NCI-H345 (cell line): ENCODE results near the gene TPRA1.
"Not testable (repeated sequence)": the region's sequence is repeated elsewhere in the genome, so short reads cannot be mapped to it uniquely, and the experiment has no call there.

Experiments used
- DNase-seq: peaks from one replicate; lab custom pipeline; 2025; lab: John Stamatoyannopoulos, UW

Gene TPRA1

DNA sequence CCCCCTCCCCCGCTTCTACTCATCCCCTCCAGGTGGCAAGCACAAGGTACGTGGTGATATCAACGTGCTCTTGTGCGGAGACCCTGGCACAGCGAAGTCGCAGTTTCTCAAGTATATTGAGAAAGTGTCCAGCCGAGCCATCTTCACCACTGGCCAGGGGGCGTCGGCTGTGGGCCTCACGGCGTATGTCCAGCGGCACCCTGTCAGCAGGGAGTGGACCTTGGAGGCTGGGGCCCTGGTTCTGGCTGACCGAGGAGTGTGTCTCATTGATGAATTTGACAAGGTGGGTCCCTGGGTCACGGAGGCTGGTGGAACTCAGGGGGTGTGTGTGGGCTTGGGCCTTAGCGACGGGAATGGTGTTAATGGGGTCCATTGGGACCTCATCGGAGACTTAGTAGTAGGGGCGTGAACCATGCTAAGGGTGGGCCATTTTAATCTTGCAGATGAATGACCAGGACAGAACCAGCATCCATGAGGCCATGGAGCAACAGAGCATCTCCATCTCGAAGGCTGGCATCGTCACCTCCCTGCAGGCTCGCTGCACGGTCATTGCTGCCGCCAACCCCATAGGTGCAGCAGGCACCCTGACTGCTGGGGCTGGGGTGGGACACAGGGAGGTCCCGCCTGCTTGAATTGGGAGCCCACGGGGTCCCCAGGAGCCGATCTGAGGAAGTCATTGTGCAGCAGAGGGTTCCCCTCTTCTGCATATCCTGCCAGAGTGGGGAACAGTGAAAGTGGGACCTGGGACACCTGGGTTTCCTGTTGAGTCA, 26.5 kb upstream of the TPRA1 start:
- no peak for DNase-seq

DNA sequence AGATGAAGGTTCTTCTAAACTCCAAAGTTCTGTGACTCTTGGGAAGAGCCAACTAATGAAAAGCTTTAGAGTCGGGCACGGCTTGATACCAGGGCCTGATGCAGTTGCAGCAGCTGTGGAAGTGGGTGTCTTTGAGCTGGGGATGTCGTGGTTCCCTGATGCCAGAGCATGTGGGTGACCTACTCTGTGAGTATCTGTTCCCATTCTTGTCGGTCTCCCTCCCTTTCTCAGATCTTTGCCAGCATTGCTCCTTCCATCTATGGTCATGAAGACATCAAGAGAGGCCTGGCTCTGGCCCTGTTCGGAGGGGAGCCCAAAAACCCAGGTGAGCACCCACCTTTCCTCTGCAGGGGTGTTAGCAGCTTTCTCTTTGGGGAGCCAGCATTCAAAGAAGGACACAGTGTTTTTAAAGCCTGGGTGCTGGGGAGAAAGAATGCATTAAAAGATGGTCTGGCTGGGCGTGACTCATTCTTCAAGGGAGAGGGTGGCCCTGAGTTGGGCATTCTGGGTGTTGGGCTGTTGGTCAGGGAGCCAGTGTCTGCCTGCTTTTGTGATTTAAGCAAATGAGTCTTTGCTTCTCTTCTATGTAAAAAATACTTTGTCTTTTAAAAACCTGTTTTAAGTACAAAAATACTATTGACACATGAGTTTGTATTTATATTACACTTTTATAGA, 25.2 kb upstream of the TPRA1 start:
- DNase-seq: no peak

DNA sequence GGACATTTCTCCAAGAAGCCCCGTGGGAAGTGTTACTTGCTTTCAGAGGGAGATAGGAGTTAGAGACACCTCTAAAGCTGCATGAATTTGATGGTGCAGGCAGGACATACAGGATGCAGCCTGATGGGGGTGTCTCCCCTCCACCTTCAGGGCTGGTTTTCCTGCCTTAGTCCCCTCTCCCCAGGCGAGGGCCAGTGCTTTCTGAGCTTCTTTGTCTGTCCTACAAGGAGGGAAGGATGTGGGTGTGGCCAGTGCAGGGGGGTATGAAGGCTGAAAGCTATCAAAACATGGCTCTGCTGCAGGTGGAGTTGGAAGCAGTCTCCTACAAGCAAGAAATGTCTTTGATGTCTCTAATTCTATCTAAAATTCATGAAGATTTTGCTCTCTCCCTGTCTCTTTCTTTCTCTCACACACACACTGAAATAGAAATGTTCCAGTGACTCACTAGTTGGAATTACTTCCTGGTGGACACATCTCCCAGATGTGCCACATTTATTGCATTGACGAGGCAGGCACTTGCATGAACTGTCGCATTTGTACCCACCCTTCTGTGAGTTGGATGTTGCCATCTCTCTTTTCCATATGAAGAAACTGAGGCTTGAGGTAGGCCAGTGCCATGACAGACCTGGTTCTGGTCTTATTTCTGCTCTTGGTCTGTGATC, 24.5 kb upstream of the TPRA1 start:
- no peak for DNase-seq

DNA sequence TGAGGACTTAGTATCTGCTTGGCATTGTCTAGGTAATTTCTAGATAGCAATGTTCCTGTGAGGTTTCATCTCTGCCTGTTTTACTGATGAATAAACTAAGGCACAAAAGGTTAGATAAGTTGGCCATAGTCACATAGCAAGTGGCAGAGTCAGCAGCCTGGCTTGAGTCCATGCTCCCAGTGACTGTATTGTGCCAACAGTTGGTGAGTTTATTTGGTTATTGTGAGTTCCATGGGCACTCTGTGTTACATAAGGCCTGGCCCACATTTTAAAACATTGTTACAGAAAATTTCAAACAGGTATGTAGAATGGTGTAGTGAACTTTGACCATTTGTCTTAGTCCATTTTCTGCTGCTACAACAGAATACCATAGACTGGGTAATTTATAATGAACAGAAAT, 22.9 kb upstream of the TPRA1 start:
- no peak for DNase-seq

DNA sequence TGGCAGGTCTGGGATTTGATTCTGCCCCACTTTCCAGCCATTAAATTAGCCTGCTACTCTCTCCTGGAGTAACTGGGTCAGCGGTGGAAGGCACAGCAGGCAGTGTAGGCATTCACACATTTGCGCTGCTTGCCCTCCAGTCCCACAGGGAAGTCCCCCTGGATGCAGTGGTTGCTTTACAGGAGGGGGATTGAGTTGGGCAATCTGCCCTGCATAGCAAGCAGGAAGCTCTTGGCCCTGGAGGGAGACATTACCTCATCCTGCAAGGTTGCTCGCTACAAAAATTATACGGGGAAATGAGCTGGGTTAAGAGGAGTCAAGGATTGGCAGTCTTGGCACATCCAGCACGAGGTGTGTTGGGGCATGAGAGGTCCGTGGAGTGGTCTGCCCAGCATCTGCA, 22.4 kb upstream of the TPRA1 start:
- DNase-seq: no peak

DNA sequence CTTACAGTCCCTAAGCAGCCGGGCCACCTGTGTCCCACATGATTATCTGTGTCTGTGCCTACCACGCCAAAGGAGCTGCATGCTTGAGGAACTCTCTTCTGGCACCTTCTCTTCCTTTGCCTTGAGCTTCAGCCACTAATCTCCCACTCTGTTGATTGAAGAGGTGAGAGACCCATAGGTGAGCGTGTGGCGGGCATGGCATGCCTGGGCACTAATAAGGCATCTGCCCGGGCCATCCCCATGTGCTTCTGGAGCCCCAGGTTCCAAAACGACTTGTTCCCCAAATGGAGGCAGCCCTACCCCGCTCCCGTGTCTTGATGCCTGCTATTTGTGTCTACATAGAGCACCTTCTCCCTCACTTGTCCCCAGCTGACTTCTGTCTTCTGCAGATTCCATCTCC, 20.7 kb upstream of the TPRA1 start:
- DNase-seq: no peak

DNA sequence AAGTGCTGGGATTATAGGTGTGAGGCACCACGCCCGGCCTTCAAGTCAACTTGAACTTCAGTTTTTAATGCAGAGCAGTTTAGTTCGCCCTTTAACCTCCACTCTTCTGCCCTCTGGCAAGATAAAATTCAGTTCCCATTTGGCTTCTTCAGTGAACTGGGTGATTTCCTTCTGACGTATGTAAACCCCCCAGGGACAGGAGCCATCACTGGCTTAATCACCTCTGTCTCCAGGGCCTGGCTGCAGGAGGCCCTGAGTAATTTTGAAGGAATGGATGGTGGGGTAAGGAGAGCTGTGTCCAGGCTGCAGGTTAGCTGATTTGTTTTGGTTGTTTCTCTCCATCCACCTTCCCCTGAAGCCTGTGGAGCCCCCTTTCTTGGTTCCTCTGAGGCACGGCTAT, 19.6 kb upstream of the TPRA1 start:
- no peak for DNase-seq

DNA sequence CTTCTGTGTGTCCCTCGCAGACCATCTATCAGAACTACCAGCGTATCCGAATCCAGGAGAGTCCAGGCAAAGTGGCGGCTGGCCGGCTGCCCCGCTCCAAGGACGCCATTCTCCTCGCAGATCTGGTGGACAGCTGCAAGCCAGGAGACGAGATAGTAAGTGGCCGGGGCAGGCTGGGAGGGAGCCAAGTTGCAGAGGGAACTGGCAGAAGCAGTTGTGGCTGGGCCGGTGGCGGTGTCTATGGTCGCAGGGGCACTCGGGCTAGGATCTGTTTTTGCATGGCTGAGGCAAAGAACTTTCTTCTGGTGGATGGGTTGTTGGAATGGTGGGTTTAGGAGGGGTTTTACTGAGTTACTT, 17.8 kb upstream of the TPRA1 start:
- no peak for DNase-seq

DNA sequence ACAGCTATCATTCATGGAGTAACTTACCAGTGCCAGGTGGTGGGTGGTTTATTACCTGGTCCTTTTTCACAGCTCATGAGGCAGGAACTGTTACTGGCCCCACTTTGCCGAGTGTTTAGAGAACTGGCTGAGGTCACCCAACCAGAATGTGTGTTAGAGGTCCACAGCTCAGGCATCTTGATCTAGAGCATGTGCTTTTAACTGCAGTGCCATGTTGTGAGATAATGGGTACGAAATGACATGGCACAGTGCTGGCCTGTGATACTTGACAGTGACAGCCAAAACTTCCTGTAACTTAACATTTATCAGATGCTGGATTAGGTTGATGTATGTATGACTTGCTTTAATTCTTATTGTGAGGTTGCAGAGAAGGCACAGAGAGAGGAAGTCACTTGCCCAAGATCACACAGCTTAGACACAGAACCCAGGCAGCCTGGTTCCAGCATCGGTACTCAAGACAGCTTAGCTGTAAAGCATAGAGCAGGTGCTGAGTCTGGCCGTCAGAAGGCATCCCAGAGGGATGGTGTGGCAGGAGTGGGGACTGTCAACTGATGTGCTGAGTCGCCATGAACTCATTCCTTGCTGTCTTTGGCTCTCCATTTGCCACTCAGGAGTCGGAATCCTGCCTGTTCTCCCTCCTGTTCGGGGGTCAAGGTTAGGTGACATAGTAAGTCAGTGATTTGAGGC, 17.3 kb upstream of the TPRA1 start:
- DNase-seq: no peak

DNA sequence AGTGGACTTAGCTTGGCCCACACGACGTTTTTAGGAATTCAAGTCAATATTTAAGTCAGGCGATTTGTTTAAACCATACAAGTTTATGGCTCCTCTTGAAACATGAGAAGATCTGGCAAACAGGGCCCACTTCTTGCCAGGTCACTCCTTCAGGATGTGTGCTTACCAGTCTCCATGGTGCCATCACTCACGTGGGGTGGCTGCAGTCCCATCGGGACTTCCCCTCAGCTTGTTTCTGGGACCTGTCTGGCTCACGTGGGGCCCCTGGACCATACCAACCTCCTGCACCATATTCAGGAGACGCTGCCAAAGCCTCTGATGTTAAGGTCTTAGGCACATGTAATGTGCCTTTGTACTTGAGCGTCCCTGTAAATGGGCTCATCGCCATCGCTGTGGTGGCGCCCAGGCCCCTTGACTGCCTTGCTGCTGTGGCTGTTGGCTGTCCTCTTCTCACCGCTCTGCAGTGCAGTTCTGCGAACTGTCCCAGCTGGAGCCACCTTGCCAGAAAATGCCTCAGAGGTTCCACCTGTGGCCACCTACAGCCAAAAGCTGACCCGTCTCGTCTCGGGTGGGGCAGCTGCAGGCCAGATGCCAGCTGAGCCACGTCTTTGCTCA, 16.6 kb upstream of the TPRA1 start:
- DNase-seq: no peak

DNA sequence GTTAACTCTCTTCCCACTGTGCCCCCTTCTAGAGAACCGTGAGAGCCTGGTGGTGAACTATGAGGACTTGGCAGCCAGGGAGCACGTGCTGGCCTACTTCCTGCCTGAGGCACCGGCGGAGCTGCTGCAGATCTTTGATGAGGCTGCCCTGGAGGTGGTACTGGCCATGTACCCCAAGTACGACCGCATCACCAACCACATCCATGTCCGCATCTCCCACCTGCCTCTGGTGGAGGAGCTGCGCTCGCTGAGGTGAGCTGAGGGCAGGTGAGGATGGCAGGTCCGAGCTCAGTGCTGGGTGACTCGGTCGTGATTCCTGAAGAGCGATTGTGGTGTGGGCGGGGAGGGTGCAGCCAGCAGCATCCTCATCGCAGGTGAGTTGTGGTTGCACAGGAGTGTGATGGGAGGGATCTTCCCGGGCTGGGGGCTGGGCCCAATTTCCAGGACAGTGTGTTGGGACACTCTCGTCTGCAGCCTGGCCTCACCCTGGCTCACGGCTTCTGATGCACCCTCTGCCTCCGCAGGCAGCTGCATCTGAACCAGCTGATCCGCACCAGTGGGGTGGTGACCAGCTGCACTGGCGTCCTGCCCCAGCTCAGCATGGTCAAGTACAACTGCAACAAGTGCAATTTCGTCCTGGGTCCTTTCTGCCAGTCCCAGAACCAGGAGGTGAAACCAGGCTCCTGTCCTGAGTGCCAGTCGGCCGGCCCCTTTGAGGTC, 15.7 kb upstream of the TPRA1 start:
- DNase-seq: no peak

DNA sequence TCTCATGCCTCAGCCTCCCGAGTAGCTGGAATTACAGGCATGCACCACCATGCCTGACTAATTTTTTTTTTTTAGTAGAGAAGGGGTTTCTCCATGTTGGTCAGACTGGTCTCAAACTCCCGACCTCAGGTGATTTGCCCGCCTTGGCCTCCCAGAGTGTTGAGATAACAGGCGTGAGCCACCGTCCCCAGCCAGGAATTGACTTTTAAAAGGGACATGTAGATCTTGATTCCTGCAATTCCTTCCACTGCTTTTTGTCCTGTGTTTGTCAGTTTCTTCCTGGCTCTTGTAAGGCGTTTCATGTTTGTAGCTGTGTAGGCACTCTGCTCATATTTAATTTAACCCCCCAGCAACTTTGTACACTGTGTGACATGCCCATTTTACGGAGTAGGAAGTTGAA, 15.0 kb upstream of the TPRA1 start:
- not testable (repeated sequence) for DNase-seq

DNA sequence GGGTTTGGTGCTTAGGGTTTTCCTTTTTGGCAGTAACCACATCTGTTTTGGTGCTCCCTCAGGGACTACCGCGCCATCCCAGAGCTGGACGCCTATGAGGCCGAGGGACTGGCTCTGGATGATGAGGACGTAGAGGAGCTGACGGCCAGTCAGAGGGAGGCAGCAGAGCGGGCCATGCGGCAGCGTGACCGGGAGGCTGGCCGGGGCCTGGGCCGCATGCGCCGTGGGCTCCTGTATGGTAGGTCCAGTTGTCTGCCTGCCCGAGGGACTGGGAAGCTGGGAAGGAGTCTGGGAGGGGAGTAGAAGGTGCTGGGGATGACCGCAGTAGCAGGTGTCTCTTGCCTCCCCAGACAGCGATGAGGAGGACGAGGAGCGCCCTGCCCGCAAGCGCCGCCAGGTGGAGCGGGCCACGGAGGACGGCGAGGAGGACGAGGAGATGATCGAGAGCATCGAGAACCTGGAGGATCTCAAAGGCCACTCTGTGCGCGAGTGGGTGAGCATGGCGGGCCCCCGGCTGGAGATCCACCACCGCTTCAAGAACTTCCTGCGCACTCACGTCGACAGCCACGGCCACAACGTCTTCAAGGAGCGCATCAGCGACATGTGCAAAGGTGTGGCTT, 14.1 kb upstream of the TPRA1 start:
- DNase-seq: no peak

DNA sequence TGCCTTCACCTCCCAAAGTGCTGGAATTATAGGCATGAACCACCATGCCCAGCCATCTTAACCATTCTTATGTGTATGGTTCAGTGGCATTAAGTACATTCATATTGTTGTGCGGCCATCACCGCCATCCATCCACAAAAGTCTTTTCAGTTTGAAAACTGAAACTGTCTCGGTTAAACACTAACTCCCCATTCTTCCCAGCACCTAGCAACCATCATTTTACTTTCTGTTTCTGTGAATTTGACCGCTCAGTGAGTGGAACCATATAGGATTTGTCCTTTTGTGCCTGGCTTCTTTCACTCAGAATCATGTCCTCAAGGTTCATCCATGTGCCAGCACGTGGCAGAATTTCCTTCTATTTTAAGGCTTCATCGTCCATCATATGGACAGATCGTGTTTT, 13.5 kb upstream of the TPRA1 start:
- DNase-seq: no peak

DNA sequence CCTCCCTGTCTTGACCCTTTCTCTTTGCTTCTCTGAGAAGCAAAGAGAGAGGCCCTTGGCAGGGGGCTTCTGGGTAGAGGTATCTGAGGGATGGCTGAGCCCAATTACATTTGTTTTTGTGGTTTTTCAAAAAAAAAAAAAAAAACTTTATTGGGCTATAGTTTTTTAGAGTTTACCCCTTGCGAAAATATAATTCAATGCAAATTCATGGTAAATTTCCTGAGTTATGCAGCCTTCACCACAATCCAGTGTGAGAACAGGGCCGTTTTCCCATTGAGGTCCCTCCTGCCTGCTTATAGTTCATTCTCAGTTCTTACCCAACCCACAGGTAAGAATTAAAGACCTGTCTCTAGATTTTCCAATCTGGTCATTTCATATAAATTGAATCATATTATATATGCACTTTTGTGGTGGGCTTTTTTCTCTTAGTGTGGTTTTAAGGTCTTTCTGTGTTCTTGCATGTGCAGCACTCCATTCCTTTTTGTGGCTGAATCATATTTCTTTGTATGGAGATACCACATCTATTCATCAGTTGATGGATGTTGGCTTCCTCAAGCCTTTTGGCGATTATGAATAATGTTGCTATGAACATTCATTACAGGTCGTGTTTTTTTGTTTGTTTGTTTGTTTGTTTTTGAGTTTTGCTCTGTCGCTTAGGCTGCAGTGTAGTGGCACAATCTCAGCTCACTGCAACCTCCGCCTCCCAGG, 10.4 kb upstream of the TPRA1 start:
- no peak for DNase-seq

DNA sequence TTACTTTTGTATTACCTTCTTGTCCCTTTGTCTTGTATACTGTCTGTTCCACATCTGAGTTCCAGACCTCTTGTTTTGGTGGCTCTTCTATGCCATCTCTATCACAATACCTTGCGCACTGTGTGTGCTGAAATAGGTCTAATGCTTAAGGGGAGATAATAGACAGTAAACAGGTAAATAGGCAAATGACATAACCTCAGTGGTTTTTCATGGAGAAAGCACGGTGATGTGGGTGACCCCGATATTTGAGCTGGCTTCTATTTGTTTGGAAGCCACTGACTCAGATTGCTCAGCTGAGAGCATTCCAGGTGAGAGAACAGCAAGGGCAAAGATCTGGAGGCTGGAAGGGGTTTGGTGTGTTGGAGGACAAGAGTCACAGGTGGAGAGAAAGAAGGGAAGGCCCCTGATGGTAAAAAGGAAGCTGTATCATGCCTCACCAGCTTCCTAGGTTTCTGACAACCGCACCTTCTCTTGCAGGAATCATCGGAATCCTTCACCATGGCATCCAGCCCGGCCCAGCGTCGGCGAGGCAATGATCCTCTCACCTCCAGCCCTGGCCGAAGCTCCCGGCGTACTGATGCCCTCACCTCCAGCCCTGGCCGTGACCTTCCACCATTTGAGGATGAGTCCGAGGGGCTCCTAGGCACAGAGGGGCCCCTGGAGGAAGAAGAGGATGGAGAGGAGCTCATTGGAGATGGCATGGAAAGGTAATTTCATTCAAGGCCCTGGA, 8.5 kb upstream of the TPRA1 start:
- DNase-seq: no peak

DNA sequence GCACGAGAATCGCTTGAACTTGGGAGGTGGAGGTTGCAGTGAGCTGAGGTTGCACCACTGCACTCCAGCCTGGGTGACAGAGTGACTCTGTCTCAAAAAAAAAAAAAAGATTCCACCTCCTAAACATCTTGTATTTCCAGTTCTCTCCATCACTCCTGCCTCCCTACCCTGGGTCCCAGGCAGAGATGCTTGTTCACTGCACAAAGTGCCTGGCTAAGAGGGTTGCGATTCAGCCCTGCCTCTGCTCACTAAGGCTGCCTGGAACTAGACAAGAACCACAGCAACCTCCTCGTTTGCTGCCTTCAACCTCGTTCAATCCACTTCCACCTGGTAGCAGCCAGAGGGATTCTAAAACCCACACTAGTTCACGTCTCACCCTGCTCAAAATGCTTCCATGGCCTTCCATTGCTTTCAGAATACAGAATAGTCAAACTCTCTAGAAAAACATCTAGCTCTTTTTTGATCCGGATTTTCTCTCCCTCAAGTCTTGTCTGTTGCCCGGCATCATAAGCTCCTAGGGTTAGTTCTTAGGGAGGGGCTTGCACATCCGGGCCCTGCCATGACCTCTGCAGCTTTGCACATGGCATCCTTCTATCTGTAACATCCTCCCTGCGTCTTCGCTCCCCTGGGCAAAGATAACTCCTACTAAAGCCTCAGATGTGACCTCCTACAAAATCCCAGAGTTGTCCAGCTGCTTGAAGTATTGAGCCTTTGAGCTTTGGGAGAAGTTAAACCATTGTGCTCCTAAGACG, 6.7 kb upstream of the TPRA1 start:
- no peak for DNase-seq

DNA sequence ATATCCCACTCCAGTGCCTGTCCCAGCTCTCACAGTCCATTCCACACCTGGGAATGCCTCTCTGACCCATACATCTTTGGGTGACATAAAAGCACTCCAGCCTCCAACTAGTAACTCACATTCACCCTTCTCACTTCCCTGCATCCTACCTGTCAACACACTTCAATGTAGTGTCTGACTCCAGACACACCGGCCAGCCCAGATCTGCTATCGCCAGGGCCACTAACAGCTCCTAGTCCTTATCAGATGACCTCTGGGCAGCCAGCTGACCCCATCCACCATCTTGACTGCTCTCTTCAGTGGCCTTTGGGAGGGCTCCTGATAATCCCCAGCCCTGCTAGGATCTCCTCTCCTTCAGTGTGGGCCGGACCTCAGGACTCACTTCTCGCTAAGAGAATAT, 4.8 kb upstream of the TPRA1 start:
- no peak for DNase-seq

DNA sequence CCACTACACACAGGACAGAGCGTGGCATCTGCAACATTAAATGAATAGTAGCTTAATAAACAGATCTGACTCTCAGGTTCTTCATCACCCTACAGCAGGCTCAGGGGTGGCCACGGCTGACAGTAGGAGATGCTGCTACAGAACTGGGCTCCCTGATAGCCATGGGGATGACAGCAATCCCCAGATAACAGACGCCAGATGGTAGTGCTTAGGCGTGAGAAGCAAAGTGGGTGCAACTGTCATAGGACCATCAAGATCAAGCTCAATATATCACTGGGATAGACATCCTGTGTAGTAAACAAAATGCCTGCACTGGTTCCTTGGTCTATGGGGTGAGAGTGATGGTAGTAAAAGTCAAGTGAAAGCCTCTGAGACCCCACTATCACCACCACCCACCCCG, 2.6 kb upstream of the TPRA1 start:
- no peak for DNase-seq
